Measurements from ENCODE around the gene MAP1LC3B.

DNA sequence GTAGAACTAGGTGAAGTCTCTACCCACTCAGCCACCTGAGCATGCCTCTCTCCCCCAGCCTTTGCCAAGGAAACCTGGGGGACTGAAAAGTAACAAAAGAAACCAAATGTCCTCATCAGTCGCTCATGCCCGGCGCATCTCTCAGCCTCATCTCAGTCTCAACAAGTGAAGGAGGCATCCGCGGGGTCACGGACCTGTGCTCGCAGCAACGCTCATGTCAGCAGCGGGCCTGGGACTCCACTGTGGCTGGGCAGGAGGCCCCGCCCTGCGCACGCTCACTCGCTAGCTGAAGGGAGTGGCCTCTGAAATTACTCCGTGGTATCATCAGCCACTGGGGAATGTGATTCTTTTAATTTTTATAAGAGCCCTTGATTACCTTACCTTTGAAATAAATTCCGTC, 31.3 kb downstream of the MAP1LC3B start:
- TF ChIP-seq CTCF (IDR thresholded peaks at IDR 0.05; ENCODE audit: insufficient read depth, low read length, poor library complexity, severe bottlenecking) (no peak), EZH2phosphoT487 (conservative IDR thresholded peaks at IDR 0.05; ENCODE audit: low read length) (no peak)
